ENCODE results near the gene PRELID1.

The PRELID1 gene

GRCh38 chr5:177311392-177311722 lies 7.8 kb downstream of the PRELID1 start:
- H3K27ac ChIP-seq = peak overlapping the region; percentile 83
- TF ChIP-seq CTCF (conservative IDR thresholded peaks at IDR 0.05) = no peak

- peak within 1 kb of the TSS; percentile 83 for H3K27ac ChIP-seq
- TF ChIP-seq CTCF (conservative IDR thresholded peaks at IDR 0.05) = no peak
These were observed 8.4 kb downstream of the PRELID1 start, which contains the start of gene MXD3 for GRCh38 chr5:177311723-177312648. Gene MXD3, minus strand, starts transcription at chr5:177311898. Its CDS starts 68 bp downstream, at chr5:177311830.

GRCh38 chr5:177312649-177313181 lies 9.1 kb downstream of the PRELID1 start:
- TF ChIP-seq CTCF (conservative IDR thresholded peaks at IDR 0.05) = 0 out of 2 replicates have a peak, but pooled peaks have one; percentile 8
- H3K27ac ChIP-seq = peak overlapping the region; percentile 83

- no peak for TF ChIP-seq CTCF (conservative IDR thresholded peaks at IDR 0.05)
- H3K27ac ChIP-seq = peak overlapping the region; percentile 83; the same call in 1 of the 2 replicates
These were observed 10.1 kb downstream of the PRELID1 start for GRCh38 chr5:177313561-177314259.

GRCh38 chr5:177314376-177315342 lies 11.1 kb downstream of the PRELID1 start:
- no peak for TF ChIP-seq CTCF (conservative IDR thresholded peaks at IDR 0.05)
- H3K27ac ChIP-seq = no peak overlapping the region

- no peak overlapping the region for H3K27ac ChIP-seq
- TF ChIP-seq CTCF (conservative IDR thresholded peaks at IDR 0.05) = no peak
These were observed 11.8 kb downstream of the PRELID1 start for GRCh38 chr5:177315411-177315810.
